ENCODE measurements around the gene SPECC1.

- TF ChIP-seq CTCF (IDR thresholded peaks at IDR 0.05) (no peak), CREM (CRISPR knock-in tag; IDR thresholded peaks at IDR 0.05) (no peak), MAX (CRISPR knock-in tag; IDR thresholded peaks at IDR 0.05) (no peak), NR2C2 (CRISPR knock-in tag; IDR thresholded peaks at IDR 0.05) (no peak), ZNF138 (CRISPR knock-in tag; conservative IDR thresholded peaks at IDR 0.05) (no peak)
Measured at GRCh38 chr17:20063665-20064648, 54.8 kb downstream of the SPECC1 start.
